GM10266 (cell line): ENCODE results near the gene PBXIP1.

Experiments
- DNase-seq: peaks from one replicate; pipeline ENCODE4 v3.0.0; 2012; ENCODE audit errors: extremely low spot score
- TF ChIP-seq, protein P1 (sequence below): IDR thresholded peaks from 2 replicates; pipeline ENCODE4 v1.5.1; 2012; ENCODE audit warnings: mild to moderate bottlenecking, low read depth; ENCODE audit not compliant: control insufficient read depth, insufficient read depth; ENCODE audit errors: missing control alignments

Gene PBXIP1

DNA sequence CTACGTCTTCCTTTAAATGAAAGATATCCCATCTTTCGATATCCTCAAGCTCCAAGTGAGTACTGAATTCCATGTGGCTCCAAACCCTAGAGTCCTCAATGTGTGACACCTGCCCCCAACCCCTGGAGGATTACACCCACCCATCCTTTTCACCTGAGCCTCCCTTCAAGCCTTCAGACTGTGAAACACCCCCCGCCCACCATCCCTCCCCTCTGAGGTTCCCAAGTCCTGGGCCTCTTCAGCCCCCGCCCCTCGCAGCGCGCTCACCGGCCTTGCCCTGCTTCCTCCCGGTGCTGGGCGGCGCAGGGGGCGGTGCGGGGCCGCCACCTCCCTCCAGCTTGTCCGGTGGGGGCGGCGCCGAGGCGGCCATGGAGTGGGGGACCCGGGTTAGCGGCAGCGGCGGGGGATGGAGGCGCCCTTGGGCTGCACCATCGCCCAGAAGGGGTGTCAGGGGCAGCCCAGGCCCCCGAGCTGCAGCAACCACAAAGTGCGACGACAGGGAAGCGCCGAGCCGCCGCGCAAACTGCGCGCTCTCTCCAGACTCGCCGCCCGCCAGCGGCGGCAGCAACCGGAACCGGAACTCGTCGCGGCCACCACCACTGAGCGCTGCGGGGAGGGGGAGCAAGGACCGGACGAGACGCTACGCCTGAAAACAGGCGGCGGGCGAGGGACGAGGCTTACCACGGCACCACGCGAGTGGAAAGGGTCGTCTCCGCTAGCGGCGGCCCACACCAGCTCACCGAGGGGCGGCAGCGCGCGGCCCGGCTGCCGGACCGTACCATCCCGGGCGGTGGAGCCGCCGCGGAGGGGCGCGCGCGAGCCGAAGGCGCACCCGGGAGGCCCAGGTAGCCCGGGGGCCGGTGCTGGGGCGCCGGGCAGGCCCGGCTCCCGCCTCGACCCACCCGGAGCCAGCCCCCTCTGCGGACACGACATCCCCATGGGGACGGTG lies 5.6 kb upstream of the PBXIP1 start, which contains the start of gene PYGO2:
TSS of gene PYGO2 (minus strand) at position 576 of the 949 bp plus-strand sequence. CDS start at position 370, 206 bp downstream.
- TF ChIP-seq, protein P1, sequence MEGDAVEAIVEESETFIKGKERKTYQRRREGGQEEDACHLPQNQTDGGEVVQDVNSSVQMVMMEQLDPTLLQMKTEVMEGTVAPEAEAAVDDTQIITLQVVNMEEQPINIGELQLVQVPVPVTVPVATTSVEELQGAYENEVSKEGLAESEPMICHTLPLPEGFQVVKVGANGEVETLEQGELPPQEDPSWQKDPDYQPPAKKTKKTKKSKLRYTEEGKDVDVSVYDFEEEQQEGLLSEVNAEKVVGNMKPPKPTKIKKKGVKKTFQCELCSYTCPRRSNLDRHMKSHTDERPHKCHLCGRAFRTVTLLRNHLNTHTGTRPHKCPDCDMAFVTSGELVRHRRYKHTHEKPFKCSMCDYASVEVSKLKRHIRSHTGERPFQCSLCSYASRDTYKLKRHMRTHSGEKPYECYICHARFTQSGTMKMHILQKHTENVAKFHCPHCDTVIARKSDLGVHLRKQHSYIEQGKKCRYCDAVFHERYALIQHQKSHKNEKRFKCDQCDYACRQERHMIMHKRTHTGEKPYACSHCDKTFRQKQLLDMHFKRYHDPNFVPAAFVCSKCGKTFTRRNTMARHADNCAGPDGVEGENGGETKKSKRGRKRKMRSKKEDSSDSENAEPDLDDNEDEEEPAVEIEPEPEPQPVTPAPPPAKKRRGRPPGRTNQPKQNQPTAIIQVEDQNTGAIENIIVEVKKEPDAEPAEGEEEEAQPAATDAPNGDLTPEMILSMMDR: peak; percentile 71
- peak; percentile 91 for DNase-seq

DNA sequence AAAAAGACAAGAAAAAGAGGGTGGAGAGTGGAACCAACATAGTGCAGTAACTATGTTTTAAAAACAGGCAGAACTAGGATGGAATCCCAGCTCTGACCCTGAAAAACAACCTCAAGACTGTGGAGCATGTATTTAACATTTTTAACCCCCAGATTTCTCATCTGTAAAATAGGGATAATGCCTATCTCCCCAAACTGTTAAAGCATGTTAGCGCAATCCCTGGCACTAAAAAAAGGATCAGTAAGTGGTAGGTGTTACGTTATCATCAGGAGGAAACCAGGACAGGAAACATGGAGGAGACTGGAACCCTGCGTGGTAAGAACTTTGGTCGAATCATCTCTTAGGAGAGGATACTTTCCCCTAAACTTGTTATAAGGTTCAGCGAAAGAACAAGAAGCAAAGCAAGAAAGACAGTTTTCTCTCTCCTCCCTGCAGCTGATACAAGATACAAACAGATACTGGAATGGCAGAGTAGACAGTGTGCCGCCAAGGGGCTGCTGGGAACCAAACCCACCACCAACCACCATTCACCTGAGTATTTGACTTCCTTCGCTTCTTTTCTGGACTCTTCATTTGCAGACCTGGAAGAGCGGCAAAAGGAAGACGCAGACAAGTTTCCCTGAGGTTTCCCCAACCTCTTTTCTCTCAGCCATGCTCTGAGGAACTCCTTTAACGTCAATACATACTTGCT lies 4.7 kb upstream of the PBXIP1 start:
- TF ChIP-seq, protein P1: no peak
- DNase-seq: no peak

DNA sequence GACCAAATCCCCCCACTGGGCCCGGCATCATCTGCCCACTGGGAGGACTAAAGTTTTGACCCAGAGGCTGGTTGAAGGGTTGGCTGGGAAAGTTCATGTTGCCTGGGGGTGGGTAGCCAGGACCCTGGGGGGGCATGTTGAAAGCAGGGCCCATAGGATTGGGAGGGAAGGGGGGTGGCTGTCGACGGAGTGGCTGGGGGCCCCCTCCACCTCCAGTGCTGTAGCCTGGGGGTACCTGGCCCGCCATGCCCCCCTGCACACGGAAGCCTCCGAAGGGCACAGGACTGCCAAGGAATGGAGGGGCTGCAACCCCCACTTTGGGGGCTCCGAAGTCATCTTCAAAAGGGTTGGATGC lies 3.5 kb upstream of the PBXIP1 start:
- TF ChIP-seq, protein P1: no peak
- no peak for DNase-seq

DNA sequence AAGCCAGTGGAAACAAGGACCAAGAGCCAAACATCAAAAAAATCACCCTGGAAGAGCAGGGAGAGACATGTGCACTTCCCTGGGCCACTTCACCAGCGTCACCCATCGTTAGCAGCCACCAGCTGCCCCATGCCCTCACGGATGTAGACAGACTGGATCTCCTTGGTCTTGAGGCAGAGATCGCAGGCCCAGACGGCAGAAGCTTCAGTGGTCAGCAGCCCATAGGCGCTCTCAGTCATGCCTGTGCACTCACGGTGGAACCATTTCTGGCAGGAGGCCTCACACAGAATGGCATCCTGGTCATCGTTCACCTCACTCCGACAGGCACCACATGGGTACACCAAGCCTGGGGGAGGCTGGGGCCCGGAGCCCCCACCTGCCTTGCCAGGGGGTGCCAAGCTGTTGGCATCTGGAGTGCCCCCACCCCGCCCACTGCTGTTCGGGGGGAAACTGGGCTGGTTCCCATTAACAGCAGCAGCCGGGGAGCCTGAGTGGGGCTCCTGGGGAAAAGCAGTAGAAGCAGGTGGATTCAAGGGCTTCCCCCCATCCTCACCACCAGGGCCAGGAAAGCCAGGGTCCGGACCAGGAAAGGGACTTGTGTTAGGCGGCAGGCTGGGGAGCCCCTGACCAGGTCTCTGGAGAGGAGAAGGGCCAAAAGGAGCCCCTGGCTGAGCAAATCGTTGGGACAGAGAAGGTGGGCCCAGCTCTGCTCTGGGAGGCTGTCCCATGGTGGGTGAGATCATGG lies 3.0 kb upstream of the PBXIP1 start:
- DNase-seq: no peak

DNA sequence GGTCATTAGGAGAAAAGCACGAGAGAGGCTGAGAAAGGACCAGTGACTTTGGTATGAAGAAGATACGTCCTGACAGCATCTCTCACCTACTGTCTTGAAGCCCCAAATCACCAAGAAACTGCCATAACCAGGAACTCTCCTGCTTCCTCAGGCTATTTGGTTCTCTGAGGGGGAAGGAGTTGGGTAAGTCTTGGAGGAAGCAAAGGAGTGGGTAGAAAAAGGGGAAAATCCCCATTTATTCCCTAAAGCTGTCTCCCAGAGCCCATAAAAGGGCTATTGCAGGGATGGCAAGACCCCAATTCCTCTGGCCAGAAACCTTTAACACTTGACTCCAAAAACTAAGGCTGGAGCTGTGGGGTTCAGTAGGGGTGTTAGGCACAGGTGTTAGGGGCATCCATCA lies 2.1 kb upstream of the PBXIP1 start:
- TF ChIP-seq, protein P1: no peak
- DNase-seq: no peak

More for the DNA sequence above, 3.0 kb upstream of the PBXIP1 start:
- TF ChIP-seq, protein P1: no peak

DNA sequence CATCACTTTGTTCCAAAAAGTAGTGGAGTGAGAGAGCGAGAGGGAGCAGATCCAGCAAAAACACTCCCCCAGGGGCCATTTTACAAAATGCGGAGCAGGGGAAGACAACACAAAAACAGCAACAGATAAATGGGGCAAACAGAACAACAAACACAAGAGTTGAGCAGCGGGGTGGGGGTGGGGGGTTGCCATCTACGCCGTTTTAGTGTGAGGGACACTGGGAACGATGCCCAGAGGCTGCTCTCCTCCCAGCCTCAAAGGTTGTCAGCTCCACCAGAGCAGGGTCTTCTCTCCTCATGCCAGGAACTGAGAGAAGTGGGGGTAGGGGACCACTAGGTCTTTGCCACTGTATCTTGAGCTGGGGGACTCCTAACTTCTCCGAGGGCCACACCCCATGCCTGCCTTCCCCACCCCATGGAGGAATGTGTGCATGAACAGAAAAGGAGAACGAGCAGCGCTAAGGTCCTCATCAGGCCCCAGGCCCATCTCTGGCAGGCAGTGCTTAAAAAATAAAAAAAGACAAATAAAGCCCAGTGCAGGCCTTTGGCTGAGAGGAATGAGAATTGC lies 1.3 kb upstream of the PBXIP1 start:
- TF ChIP-seq, protein P1: no peak
- DNase-seq: no peak
